Measurements from ENCODE around the gene SCML2.

- TF ChIP-seq CTCF (IDR thresholded peaks at IDR 0.05) (no peak), POLR2A (IDR thresholded peaks at IDR 0.05) (no peak)
Observed at GRCh38 chrX:18286322-18286831, 68.1 kb downstream of the SCML2 start.

All from gastroesophageal sphincter (tissue), 3 donors.